Ovary (tissue), 3 donors: ENCODE results near the gene MRC1.

Experiments
- CTCF ChIP-seq, 3 donors: fragments of 450-650 bp in 2 of 3; fragments of 200-600 bp in 1 of 3; IDR thresholded peaks; one replicate each; pipeline versions ENCODE4 v1.5.1 to v1.8.0; 2016 to 2022; ENCODE audit warnings: antibody characterized with exemption in 3 of 3, mild to moderate bottlenecking in 1 of 3
- POLR2A ChIP-seq: fragments of 450-650 bp; IDR thresholded peaks from one replicate; pipeline ENCODE4 v1.6.1; 2017; ENCODE audit warnings: antibody characterized with exemption, mild to moderate bottlenecking, moderate library complexity
- donor health status: DM: no; HTN: no; CAD: no.

- TF ChIP-seq CTCF (IDR thresholded peaks at IDR 0.05) (no peak), POLR2A (no peak)
These were observed 3.8 kb upstream of the MRC1 start for GRCh38 chr10:17805330-17805729.
